Measurements from ENCODE around the gene DNER.
A peak's percentile ranks its signal among the peaks of the same experiment; 100 is the strongest.

The DNER gene

GRCh38 chr2:229485857-229486256, 228.5 kb downstream of the DNER start:
- Histone ChIP-seq H2AK5ac (ENCODE audit: low read length) (no peak overlapping the region), H3K23ac (ENCODE audit: low read length) (no peak overlapping the region), H4K8ac (ENCODE audit: low read depth, low read length) (no peak overlapping the region), H3K4me1 (ENCODE audit: control insufficient read depth in 1 of 2, insufficient read depth in 2 of 2, low read length in 2 of 2) (no peaks in the 10 kb centered on the region), H3K79me1 (ENCODE audit: low read length) (no peaks in the 10 kb centered on the region), H3K9ac (ENCODE audit: low read length) (no peak overlapping the region), H4K91ac (ENCODE audit: low read depth, low read length) (no peak overlapping the region), H3K27ac (ENCODE audit: low read depth, low read length) (no peak overlapping the region), H2AFZ (ENCODE audit: insufficient read depth, low read length, poor library complexity) (no peak overlapping the region), H3K79me2 (ENCODE audit: control insufficient read depth, insufficient read depth, low read length, poor library complexity) (no peaks in the 10 kb centered on the region), H3K18ac (ENCODE audit: low read length) (no peak overlapping the region), H3K9me3 (ENCODE audit: insufficient read depth, low read depth, low read length) (peaks cover 3% of the 10 kb centered on the region), H3K36me3 (ENCODE audit: control insufficient read depth in 1 of 2, insufficient read depth in 2 of 2, low read length in 2 of 2) (no peaks in the 10 kb centered on the region), H3K14ac (ENCODE audit: low read length) (no peak overlapping the region), H3K4me3 (ENCODE audit: low read depth, low read length) (no peak overlapping the region), H4K12ac (ENCODE audit: low read depth, low read length) (no peak overlapping the region), H2BK12ac (ENCODE audit: low read length) (no peak overlapping the region), H2BK5ac (ENCODE audit: low read depth, low read length, poor library complexity) (no peak overlapping the region), H3K4me2 (ENCODE audit: low read length) (no peak overlapping the region), H3K4ac (ENCODE audit: low read depth, low read length) (no peak overlapping the region), H2BK120ac (ENCODE audit: insufficient read depth, low read length, poor library complexity) (no peak overlapping the region), H3K27me3 (ENCODE audit: insufficient read depth, low read length) (no peaks in the 10 kb centered on the region)
- DNase-seq = no peak
- WGBS (ENCODE audit: extremely low coverage, insufficient coverage, insufficient read length) = no CpG with 5 or more reads among the region's 8 CpGs

DNA sequence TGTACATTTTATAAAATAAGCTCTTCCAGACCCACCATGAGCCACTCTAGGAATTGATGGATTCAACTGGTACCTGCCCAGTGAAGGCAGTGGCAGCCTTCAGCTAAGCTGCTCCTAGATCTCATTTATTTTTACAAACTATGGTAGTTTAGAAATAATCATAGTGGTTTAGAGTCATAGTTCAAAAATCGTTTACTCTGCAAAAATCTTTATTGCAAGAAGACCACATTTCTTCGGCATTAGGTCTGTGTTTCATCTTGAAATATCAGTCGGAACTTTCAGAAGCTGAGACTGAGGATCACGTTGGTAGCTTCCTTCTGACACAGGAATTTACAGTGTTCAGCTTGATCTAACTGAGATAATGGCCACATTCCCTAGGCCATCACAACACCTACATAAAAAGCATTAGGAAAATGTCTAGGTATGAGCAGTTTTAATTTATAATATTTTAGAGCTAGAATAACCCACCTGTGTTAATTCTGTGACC, 237.0 kb downstream of the DNER start:
- Histone ChIP-seq H3K79me1 (ENCODE audit: low read length) (no peaks in the 10 kb centered on the region), H3K4me1 (ENCODE audit: control insufficient read depth in 1 of 2, insufficient read depth in 2 of 2, low read length in 2 of 2) (no peaks in the 10 kb centered on the region), H2AFZ (ENCODE audit: insufficient read depth, low read length, poor library complexity) (no peak overlapping the region), H3K4me3 (ENCODE audit: low read depth, low read length) (no peak overlapping the region), H3K27ac (ENCODE audit: low read depth, low read length) (no peak overlapping the region), H3K14ac (ENCODE audit: low read length) (no peak overlapping the region), H4K91ac (ENCODE audit: low read depth, low read length) (no peak overlapping the region), H2BK12ac (ENCODE audit: low read length) (no peak overlapping the region), H3K9ac (ENCODE audit: low read length) (no peak overlapping the region), H4K8ac (ENCODE audit: low read depth, low read length) (no peak overlapping the region), H3K27me3 (ENCODE audit: insufficient read depth, low read length) (no peaks in the 10 kb centered on the region), H3K4me2 (ENCODE audit: low read length) (no peak overlapping the region), H2AK5ac (ENCODE audit: low read length) (no peak overlapping the region), H4K12ac (ENCODE audit: low read depth, low read length) (no peak overlapping the region), H3K23ac (ENCODE audit: low read length) (no peak overlapping the region), H3K18ac (ENCODE audit: low read length) (no peak overlapping the region), H2BK120ac (ENCODE audit: insufficient read depth, low read length, poor library complexity) (no peak overlapping the region), H3K36me3 (ENCODE audit: control insufficient read depth in 1 of 2, insufficient read depth in 2 of 2, low read length in 2 of 2) (no peaks in the 10 kb centered on the region), H3K9me3 (ENCODE audit: insufficient read depth, low read depth, low read length) (peaks cover 2% of the 10 kb centered on the region), H2BK5ac (ENCODE audit: low read depth, low read length, poor library complexity) (no peak overlapping the region), H3K79me2 (ENCODE audit: control insufficient read depth, insufficient read depth, low read length, poor library complexity) (no peaks in the 10 kb centered on the region), H3K4ac (ENCODE audit: low read depth, low read length) (no peak overlapping the region)
- peak; percentile 7 to 82 for DNase-seq
- no CpG with 5 or more reads among the region's 4 CpGs for WGBS (ENCODE audit: extremely low coverage, insufficient coverage, insufficient read length)

GRCh38 chr2:229475778-229476177, 238.6 kb downstream of the DNER start:
- Histone ChIP-seq H3K36me3 (ENCODE audit: control insufficient read depth in 1 of 2, insufficient read depth in 2 of 2, low read length in 2 of 2) (no peaks in the 10 kb centered on the region), H3K4ac (ENCODE audit: low read depth, low read length) (no peak overlapping the region), H3K23ac (ENCODE audit: low read length) (no peak overlapping the region), H3K18ac (ENCODE audit: low read length) (no peak overlapping the region), H2AFZ (ENCODE audit: insufficient read depth, low read length, poor library complexity) (no peak overlapping the region), H2BK120ac (ENCODE audit: insufficient read depth, low read length, poor library complexity) (no peak overlapping the region), H2BK12ac (ENCODE audit: low read length) (no peak overlapping the region), H4K91ac (ENCODE audit: low read depth, low read length) (no peak overlapping the region), H3K79me2 (ENCODE audit: control insufficient read depth, insufficient read depth, low read length, poor library complexity) (no peaks in the 10 kb centered on the region), H4K8ac (ENCODE audit: low read depth, low read length) (no peak overlapping the region), H3K79me1 (ENCODE audit: low read length) (no peaks in the 10 kb centered on the region), H2AK5ac (ENCODE audit: low read length) (no peak overlapping the region), H3K9me3 (ENCODE audit: insufficient read depth, low read depth, low read length) (no peaks in the 10 kb centered on the region), H3K9ac (ENCODE audit: low read length) (no peak overlapping the region), H3K4me3 (ENCODE audit: low read depth, low read length) (no peak overlapping the region), H4K12ac (ENCODE audit: low read depth, low read length) (no peak overlapping the region), H3K27ac (ENCODE audit: low read depth, low read length) (no peak overlapping the region), H3K4me2 (ENCODE audit: low read length) (no peak overlapping the region), H3K27me3 (ENCODE audit: insufficient read depth, low read length) (no peaks in the 10 kb centered on the region), H3K4me1 (ENCODE audit: control insufficient read depth in 1 of 2, insufficient read depth in 2 of 2, low read length in 2 of 2) (no peaks in the 10 kb centered on the region), H3K14ac (ENCODE audit: low read length) (no peak overlapping the region), H2BK5ac (ENCODE audit: low read depth, low read length, poor library complexity) (no peak overlapping the region)
- no peak for DNase-seq
- no CpG with 5 or more reads among the region's 7 CpGs for WGBS (ENCODE audit: extremely low coverage, insufficient coverage, insufficient read length)

- no peak overlapping the region for H2AK5ac ChIP-seq (ENCODE audit: low read length)
- no peaks in the 10 kb centered on the region for H3K36me3 ChIP-seq (ENCODE audit: control insufficient read depth in 1 of 2, insufficient read depth in 2 of 2, low read length in 2 of 2)
- no CpG with 5 or more reads among the region's 4 CpGs for WGBS (ENCODE audit: extremely low coverage, insufficient coverage, insufficient read length)
These were observed 240.2 kb downstream of the DNER start for GRCh38 chr2:229474125-229474524.

More at GRCh38 chr2:229474125-229474524, 240.2 kb downstream of the DNER start:
- Histone ChIP-seq H4K12ac (ENCODE audit: low read depth, low read length) (no peak overlapping the region), H3K79me2 (ENCODE audit: control insufficient read depth, insufficient read depth, low read length, poor library complexity) (no peaks in the 10 kb centered on the region), H2BK12ac (ENCODE audit: low read length) (no peak overlapping the region), H3K4ac (ENCODE audit: low read depth, low read length) (no peak overlapping the region), H3K4me2 (ENCODE audit: low read length) (no peak overlapping the region), H3K14ac (ENCODE audit: low read length) (no peak overlapping the region), H3K4me3 (ENCODE audit: low read depth, low read length) (no peak overlapping the region), H3K4me1 (ENCODE audit: control insufficient read depth in 1 of 2, insufficient read depth in 2 of 2, low read length in 2 of 2) (no peaks in the 10 kb centered on the region), H4K91ac (ENCODE audit: low read depth, low read length) (no peak overlapping the region), H2AFZ (ENCODE audit: insufficient read depth, low read length, poor library complexity) (no peak overlapping the region), H3K9ac (ENCODE audit: low read length) (no peak overlapping the region), H3K18ac (ENCODE audit: low read length) (no peak overlapping the region), H3K23ac (ENCODE audit: low read length) (no peak overlapping the region), H3K27me3 (ENCODE audit: insufficient read depth, low read length) (no peaks in the 10 kb centered on the region), H3K27ac (ENCODE audit: low read depth, low read length) (no peak overlapping the region), H4K8ac (ENCODE audit: low read depth, low read length) (no peak overlapping the region), H3K79me1 (ENCODE audit: low read length) (no peaks in the 10 kb centered on the region), H2BK120ac (ENCODE audit: insufficient read depth, low read length, poor library complexity) (no peak overlapping the region), H3K9me3 (ENCODE audit: insufficient read depth, low read depth, low read length) (no peaks in the 10 kb centered on the region), H2BK5ac (ENCODE audit: low read depth, low read length, poor library complexity) (no peak overlapping the region)
- DNase-seq = no peak

All from trophoblast cell (in vitro differentiated cells and primary cell).